ENCODE measurements around the gene CISD3. TPM values are rescaled to one million over a fixed set of nuclear protein-coding genes. Genes with fewer than 3 reads are reported as not detected.

Gene CISD3
- total and polyA plus RNA-seq, 2 experiments from 2014 or later, result 0.94 to 8.9 TPM

DNA sequence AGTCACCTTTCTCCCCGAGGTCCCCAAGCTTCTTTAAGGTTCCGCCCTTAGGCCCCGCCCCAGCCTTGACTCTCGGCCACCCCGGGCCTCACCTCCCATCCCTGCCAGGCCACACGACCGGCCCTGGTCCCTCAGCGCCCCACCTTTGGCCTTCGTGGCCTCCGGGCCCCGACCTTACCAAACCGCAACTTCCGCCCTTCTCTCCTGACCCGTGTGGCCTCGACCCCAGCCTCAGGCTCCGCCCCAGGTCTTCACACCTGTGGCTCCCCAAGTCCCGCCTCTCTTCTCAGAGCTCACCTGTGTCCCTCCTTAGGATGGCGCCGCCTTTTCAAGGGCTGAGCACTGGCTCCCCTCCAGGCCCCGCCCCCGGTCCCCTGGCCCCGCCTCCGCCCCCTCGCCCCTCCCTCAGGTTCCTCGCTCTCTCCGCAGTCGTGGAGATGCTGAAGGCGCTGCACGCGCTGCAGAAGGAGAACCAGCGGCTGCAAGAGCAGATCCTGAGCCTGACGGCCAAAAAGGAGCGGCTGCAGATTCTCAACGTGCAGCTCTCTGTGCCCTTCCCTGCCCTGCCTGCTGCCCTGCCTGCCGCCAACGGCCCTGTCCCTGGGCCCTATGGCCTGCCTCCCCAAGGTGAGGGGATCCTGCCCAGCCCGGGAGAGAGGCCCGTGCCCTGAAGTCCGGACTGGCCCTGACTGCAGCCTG, 10.0 kb upstream of the CISD3 start:
- Mint-ChIP-seq H3K4me3 (peak overlapping the region; percentile 57), H3K36me3 (ENCODE audit: low read depth) (peaks cover 7% of the 10 kb centered on the region; the same call in 1 of the 3 replicates), H3K9me3 (no peaks in the 10 kb centered on the region; the same call in 2 of the 3 replicates), H3K4me1 (peaks cover 50% of the 10 kb centered on the region), H3K27ac (no peak overlapping the region), H3K27me3 (ENCODE audit: insufficient read depth, low read depth, poor library complexity) (peaks cover 29% of the 10 kb centered on the region)
- peak overlapping the region; percentile 94 for H2AFZ ChIP-seq
- H3K4me3 ChIP-seq, result peak overlapping the region; percentile 43
- peak overlapping the region; percentile 71 for H3K4me2 ChIP-seq
- ATAC-seq (peak; percentile 79), DNase-seq (ENCODE audit: low spot score) (peak; percentile 98)
- H3K79me2 ChIP-seq (replicated peaks; ENCODE audit: insufficient read depth), result no peaks in the 10 kb centered on the region
- H3K27ac ChIP-seq (ENCODE audit: low read depth), result no peak overlapping the region
- peaks cover 8% of the 10 kb centered on the region; the same call in 1 of the 2 replicates for H3K4me1 ChIP-seq (ENCODE audit: insufficient read depth)
- no peaks in the 10 kb centered on the region for H3K9me2 ChIP-seq (ENCODE audit: insufficient read depth)
- TF ChIP-seq STAT1 (IDR thresholded peaks at IDR 0.05; ENCODE audit: unreplicated experiment) (no peak), POLR2AphosphoS5 (IDR thresholded peaks at IDR 0.05; ENCODE audit: low read depth) (0 out of 2 replicates have a peak, but pooled peaks have one; percentile 37)
- no peaks in the 10 kb centered on the region for H4K20me1 ChIP-seq (replicated peaks; ENCODE audit: insufficient read depth)
- peaks cover 31% of the 10 kb centered on the region for H3K27me3 ChIP-seq (ENCODE audit: insufficient read depth)
- peaks cover 9% of the 10 kb centered on the region for H3F3A ChIP-seq (replicated peaks; ENCODE audit: low read depth)
- H3K36me3 ChIP-seq (ENCODE audit: insufficient read depth), result no peaks in the 10 kb centered on the region

DNA sequence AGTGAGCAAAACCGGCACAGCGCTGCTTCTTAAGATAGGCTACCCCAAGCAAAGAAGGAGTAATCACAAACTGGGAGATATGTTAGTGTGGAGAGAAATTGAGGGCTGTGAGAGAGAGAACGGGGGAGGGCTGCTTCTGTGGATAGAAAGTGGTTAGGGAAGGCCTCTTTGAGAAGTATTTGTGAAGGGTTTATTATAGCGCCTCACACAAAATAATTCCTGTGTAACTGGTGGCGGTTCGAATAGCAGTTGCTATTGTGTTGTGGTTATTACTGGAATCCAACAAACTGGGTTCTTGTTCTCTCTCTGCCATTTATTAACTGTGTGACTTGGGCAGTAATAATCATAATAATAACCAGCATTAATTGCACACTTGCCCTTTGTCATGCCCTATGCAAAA, 9.2 kb upstream of the CISD3 start:
- Mint-ChIP-seq H3K9me3 (no peaks in the 10 kb centered on the region; the same call in 2 of the 3 replicates), H3K4me1 (peaks cover 43% of the 10 kb centered on the region), H3K27me3 (ENCODE audit: insufficient read depth, low read depth, poor library complexity) (peaks cover 25% of the 10 kb centered on the region), H3K36me3 (ENCODE audit: low read depth) (peaks cover 7% of the 10 kb centered on the region; the same call in 1 of the 3 replicates), H3K4me3 (no peak overlapping the region; the same call in 2 of the 3 replicates), H3K27ac (no peak overlapping the region)
- Histone ChIP-seq H3F3A (replicated peaks; ENCODE audit: low read depth) (peaks cover 9% of the 10 kb centered on the region), H3K27ac (ENCODE audit: low read depth) (no peak overlapping the region), H3K79me2 (replicated peaks; ENCODE audit: insufficient read depth) (no peaks in the 10 kb centered on the region), H3K4me1 (ENCODE audit: insufficient read depth) (peaks cover 7% of the 10 kb centered on the region; the same call in 1 of the 2 replicates), H3K27me3 (ENCODE audit: insufficient read depth) (peaks cover 31% of the 10 kb centered on the region), H3K4me2 (peak overlapping the region; percentile 71), H2AFZ (no peak overlapping the region), H3K4me3 (peak overlapping the region; percentile 43), H3K36me3 (ENCODE audit: insufficient read depth) (no peaks in the 10 kb centered on the region), H4K20me1 (replicated peaks; ENCODE audit: insufficient read depth) (no peaks in the 10 kb centered on the region), H3K9me2 (ENCODE audit: insufficient read depth) (no peaks in the 10 kb centered on the region)
- DNase-seq (ENCODE audit: low spot score) (no peak), ATAC-seq (no peak)
- no peak for TF ChIP-seq REST (IDR thresholded peaks at IDR 0.05; ENCODE audit: unreplicated experiment)

DNA sequence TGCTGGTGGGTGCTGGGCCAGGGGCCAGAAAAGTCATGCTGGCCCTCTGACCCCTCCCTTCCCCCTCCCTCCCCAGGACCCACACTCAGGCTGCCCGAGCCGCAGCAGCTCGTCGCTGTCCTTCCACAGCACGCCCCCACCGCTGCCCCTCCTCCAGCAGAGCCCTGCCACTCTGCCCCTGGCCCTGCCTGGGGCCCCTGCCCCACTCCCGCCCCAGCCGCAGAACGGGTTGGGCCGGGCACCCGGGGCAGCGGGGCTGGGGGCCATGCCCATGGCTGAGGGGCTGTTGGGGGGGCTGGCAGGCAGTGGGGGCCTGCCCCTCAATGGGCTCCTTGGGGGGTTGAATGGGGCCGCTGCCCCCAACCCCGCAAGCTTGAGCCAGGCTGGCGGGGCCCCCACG, 8.3 kb upstream of the CISD3 start:
- Mint-ChIP-seq H3K4me3 (no peak overlapping the region), H3K9me3 (no peaks in the 10 kb centered on the region; the same call in 2 of the 3 replicates), H3K4me1 (peaks cover 42% of the 10 kb centered on the region), H3K27me3 (ENCODE audit: insufficient read depth, low read depth, poor library complexity) (peaks cover 27% of the 10 kb centered on the region), H3K36me3 (ENCODE audit: low read depth) (peaks cover 6% of the 10 kb centered on the region; the same call in 1 of the 3 replicates), H3K27ac (no peak overlapping the region)
- H3K4me2 ChIP-seq, result no peak overlapping the region
- TF ChIP-seq STAT1 (IDR thresholded peaks at IDR 0.05; ENCODE audit: unreplicated experiment) (no peak), EZH2phosphoT487 (IDR thresholded peaks at IDR 0.05; ENCODE audit: unreplicated experiment) (no peak)
- H3K27ac ChIP-seq (ENCODE audit: low read depth), result no peak overlapping the region
- no peak for DNase-seq (ENCODE audit: low spot score)
- peaks cover 7% of the 10 kb centered on the region for H3K4me1 ChIP-seq (ENCODE audit: insufficient read depth)
- H3K4me3 ChIP-seq, result no peak overlapping the region
- H3K79me2 ChIP-seq (replicated peaks; ENCODE audit: insufficient read depth), result no peaks in the 10 kb centered on the region
- peaks cover 7% of the 10 kb centered on the region for H3F3A ChIP-seq (replicated peaks; ENCODE audit: low read depth)
- no peak overlapping the region for H2AFZ ChIP-seq
- no peaks in the 10 kb centered on the region for H3K36me3 ChIP-seq (ENCODE audit: insufficient read depth)
- H3K27me3 ChIP-seq (ENCODE audit: insufficient read depth), result peaks cover 27% of the 10 kb centered on the region
- H4K20me1 ChIP-seq (replicated peaks; ENCODE audit: insufficient read depth), result no peaks in the 10 kb centered on the region
- no peak for ATAC-seq
- no peaks in the 10 kb centered on the region for H3K9me2 ChIP-seq (ENCODE audit: insufficient read depth)
